NCI-H2107 (cell line): ENCODE measurements around the gene FER1L5.

ENCODE experiments used
- DNase-seq: peaks from one replicate; lab custom pipeline; 2025; lab: John Stamatoyannopoulos, UW

The FER1L5 gene

DNA sequence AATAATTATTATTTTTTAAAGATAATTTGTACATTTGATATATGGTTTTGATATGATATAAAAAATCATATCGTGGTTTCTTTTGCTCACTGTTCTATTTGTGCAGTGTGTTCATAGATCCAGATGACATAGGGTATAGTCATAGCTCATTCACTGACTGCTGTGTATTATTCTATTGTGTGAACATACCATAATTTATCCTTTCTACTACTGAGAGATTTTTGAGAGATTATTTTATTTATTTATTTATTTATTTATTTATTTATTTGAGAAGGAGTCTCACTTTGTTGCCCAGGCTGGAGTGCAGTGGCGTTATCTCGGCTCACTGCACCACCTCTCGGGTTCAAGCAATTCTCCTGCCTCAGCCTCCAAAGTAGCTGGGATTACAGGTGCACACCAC lies 39.0 kb downstream of the FER1L5 start:
- no peak for DNase-seq

DNA sequence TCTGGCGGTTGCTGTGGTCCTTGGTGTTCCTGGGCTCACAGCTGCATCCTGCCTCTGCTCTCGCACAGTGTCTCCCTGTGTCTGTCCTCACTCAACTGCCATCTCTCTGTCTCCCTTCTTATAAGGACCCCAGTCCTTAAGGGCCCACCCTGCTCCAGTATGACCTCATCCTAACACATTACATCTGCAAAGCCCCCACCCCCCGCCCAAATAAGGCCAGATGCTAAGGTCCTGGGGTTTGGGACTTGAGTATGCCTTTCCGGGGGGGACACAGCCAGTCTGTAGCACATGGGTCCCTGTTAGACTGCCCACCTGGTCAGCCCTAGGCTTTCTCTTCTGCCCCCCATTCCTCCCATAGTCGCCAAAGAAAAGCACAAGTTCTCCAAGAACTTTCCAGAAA lies 40.7 kb downstream of the FER1L5 start:
- no peak for DNase-seq

DNA sequence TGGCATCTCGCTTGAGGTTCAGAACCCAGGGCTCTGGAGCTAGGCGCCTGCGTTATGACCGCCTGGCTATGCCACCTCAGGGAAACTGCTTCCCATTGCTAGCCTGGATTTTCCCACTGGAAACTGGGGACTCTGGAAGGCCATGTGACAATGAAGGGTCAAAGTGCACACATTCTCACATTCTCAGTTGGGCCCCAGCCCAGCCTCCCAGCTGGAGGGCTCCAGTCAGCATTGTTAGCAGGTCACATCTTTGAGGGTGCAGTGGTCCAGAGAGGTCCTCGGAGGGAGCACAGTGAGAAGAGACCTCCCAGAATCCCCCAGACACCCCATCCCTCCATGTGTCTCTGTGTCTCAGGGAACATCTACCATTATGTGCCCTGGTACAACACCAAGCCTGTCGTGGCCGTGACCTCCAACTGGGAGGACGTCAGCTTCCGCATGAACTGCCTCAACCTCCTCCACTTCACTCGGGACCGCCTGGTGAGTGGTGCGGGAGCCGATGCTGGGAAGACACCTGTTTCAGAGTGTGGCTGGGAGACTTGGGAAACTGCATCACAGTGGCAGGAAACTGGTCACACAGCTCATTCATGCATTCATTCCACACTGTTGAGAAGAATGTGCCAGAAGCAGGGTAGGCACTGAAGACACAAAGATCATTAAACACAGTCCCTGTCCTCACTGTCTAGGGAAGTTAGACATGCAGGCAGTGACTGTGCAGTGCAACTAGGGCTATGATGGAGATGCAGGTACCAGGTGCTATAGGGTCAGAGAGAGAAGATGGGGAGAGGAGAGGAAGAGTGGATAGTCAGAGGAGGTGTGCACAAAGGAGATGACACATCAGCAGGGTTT lies 41.6 kb downstream of the FER1L5 start:
- no peak for DNase-seq

DNA sequence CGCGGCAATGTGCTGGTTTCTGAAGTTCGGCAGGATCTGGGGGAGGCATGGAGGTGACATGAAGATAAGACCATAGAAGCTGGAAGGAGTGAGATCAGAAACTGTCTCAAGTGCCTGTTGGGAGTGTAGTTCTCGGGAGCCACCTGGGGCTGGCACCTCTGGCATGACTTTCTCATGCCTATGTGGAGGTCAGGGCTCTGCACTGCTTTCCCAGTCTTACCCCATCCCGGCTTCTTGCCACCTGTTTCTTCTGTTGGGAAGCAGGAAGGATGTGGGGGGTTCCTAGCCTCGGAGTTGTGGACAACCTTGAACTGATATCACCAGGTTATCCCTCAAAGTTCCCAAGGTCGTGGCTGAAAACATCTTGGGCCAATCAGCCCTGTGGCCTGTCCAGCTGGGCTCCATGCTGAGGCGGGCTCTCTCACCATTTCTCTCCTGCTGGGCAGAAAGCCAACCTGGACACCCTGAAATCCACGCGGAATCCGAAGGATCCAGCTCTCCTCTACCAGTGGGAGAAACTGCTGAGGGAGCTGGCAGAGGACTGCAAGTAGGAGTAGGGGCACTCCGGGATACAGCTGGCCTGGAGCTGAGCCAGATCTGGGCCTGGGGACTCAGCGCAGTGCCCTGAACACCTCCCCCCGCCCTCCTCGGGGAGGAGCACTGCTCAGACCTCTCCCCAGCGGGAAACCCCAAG lies 42.5 kb downstream of the FER1L5 start:
- no peak for DNase-seq

DNA sequence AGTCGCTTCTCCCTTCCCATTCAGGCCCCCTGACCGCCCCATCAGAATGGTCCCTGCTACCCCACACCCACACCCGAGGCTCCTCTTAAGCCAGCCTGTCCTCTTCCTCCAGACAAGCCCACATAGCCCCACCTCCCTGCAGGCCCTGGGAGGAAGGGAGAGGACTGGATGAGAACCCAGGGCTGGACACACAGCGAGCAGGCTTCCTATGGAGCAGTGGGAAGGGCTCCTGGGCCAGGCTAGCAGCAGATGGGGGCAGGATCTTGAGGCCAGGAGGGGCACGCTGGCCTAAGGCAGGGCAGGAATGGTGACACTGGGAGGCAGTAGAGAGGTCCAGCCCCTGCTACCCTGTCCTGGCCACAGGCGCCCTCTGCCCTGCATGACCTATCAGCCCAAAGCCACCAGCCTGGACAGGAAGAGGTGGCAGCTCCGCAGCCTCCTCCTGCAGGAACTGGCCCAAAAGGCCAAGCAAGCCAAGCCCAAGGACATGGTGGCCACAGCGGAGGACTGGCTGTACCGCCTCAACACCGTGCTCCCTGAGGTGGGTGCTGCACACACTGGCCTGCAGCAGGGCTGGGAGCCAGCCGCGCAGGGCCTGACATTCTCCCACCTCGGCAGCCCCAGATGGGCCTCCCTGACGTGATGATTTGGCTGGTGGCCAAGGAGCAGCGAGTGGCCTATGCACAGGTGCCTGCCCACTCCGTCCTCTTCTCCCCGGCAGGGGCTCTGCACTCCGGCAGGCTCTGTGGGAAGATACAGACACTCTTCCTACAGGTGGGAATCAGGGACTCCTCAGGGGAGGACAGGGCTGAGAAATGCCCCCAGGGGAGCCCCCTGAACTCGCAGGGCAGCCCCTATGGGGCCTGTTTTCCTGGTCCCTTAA lies 43.3 kb downstream of the FER1L5 start:
- peak; percentile 5 for DNase-seq

DNA sequence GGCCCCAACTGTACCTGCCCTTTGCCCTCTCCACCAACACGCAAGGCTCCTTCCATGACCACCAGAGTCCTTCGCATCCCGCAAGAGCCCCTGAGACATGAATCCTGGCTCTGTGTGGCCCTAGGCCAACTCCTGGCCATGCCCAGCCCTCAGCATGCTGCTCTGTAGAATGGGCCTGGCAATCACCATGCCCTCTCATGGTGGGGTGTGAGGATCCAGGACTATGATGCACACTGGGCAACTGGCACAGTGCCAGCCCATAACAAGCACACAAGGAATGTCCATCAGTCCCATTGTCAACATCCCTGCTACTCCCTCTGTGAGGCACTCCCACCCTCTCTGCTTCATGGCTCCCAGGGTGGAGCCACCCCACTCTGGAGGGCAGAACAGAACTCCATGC lies 44.7 kb downstream of the FER1L5 start:
- no peak for DNase-seq

DNA sequence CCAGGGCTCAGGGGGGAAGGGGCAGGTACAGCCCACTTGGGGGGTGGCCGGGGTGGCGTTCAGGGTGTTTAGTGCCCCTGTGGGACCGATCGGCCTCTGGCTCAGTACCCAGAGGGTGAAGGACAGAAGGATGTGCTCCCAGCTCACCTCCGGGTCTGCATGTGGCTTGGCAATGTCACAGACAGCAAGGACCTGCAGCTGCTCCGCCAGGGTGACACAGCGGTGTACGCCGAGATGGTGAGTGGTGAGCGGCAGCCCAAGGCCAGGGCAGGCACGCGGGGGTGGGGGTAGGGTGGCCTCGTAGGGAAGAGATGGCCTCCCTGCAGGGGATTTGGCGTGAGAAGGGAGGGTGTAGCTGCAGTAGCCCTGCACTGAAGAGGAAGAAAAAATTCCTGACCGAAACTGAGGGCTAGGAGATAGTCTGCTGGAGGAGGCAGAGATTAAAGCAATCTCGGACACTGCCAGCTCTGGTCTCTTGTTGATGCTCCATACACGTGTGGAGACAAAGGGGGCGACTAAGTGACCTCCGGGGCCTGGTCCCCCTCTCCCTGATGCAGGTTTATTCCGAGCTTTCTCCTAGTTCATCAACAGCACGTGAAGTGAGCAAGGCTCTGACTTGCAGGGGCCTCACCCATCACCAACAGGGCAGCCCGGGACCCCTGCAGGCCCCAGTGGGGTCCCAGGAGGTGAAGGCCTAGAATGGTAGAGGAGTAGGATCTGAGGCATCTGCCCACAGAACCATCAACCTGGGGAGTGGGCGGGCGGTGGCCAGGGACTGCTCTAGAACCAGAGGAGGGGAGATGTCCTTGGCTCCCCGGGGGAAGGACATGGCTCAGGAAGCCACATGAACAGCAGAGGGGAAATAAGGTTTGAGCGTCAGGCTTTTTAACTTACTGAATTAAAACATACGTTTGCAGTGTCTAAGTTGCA lies 45.4 kb downstream of the FER1L5 start:
- no peak for DNase-seq

DNA sequence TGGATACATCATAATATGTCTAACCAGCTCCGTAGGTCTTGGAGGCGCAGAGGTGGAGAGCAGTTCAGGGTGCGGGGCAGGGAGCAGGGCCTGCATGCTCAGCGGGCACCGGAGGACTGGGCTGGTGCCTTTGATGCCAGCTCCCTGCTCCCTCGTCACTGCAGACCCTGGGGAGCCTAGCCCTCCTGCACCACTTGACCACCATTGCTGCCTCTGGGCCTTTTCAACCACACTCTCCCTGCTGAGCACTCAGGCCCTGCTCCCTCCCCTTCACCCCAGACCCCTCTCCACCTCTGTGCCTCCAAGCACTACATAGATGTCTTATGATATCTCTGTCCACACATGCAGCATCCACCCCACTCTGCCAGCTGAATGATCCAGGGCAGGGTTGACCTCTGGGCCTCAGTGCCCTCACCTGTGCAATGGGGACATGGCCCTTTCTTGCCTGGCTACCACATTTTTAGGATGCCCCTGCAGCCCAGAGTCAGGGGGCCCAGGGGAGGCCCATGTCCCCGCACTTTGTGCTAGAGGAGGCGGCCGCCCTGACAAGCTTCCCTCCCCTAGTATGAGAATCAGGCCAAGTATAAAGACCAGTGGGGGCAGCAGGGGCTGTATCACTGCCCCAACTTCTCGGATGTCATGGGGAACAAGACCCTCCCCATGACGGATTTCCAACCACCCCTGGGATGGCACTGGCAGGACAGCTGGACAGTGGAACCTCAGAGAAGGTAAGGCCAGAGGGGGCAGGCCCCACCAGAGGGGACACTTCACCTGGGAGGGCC lies 46.3 kb downstream of the FER1L5 start:
- DNase-seq, result no peak

DNA sequence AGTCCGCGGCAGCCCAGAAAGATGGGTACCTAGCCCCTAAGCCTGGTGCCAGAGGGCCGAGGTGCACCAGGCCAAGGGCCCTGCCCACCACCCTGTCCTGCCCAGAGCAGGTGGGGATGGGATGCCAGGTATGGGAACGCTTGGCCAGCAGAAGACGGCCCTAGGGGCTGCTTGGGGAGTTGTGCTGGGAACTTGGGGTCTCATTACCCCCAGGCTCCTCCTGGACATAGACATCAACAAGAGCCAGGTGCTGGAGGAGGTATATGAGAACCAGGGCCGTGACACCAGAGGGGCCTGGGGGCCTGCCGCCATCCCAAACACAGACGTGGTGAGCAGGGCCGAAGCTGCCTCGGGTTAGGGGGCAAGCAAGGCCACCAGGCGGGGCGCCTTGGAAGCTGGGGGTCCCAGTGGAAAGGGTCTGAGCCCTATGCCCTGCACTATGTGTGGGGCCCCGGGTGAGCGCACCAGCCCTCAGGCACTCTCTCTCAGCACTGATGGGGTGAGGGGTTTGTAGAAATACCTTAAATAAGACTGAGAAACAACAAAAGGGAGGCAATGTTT lies 46.9 kb downstream of the FER1L5 start:
- no peak for DNase-seq

DNA sequence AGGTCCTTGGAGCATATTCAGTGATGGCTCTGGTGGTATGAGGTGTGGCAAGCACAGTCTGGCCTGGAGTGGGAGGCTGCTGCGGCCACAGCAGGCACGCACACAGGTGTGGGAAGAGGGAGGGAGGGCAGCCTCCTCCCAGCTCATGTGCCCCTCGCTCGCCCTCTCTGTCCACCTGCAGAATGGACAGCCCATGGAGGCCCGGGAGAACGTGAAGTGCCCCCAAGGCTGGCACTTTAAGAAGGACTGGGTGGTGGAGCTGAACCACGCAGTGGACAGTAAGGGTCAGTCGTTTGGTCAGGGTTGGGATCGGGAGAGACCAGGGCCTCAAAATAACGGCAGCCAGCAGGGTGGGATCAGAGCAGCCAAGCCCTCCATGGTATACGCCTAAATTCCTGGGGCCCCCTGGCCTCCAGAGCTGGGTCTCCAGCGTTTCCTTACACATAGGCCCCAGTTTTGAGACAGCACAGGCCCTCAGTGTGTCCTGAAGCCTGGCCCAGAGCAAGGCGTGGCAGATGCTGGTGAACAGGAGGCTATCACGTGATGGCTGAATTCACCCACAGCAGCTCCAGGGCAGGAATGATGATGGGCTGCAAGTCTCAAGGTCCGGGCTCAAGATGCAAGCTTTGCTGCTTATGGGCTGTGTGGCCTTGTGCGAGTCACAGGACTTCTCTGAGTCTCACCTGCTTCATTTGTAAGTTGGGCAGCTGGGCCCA lies 47.9 kb downstream of the FER1L5 start:
- DNase-seq, result no peak

DNA sequence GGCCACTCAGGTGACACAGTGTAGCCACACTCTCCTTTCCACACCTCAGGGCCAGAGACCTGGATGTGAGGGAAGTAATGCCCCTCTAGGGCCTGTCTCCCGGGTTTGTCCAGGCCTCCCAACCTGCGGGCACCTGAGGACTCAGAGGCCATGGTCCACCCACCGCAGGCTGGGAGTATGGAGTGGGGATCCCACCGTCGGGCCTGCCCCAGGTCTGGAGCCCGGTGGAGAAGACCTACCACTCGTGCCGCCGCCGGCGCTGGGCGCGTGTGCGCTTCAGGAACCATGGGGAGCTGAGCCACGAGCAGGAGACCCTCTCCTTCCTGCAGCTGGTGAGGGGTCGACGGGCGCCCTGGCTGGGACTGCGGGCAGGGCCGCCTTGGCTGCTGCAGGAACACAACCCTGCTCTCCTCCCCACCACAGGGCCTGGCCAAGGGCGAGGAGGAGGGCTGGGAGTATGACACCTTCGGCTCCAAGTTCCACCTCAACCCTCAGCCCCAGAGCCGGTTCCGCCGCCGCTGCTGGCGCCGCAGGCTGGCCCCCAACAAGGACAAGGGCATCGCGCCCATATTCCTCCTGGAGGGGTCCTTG lies 48.6 kb downstream of the FER1L5 start:
- DNase-seq, result no peak

DNA sequence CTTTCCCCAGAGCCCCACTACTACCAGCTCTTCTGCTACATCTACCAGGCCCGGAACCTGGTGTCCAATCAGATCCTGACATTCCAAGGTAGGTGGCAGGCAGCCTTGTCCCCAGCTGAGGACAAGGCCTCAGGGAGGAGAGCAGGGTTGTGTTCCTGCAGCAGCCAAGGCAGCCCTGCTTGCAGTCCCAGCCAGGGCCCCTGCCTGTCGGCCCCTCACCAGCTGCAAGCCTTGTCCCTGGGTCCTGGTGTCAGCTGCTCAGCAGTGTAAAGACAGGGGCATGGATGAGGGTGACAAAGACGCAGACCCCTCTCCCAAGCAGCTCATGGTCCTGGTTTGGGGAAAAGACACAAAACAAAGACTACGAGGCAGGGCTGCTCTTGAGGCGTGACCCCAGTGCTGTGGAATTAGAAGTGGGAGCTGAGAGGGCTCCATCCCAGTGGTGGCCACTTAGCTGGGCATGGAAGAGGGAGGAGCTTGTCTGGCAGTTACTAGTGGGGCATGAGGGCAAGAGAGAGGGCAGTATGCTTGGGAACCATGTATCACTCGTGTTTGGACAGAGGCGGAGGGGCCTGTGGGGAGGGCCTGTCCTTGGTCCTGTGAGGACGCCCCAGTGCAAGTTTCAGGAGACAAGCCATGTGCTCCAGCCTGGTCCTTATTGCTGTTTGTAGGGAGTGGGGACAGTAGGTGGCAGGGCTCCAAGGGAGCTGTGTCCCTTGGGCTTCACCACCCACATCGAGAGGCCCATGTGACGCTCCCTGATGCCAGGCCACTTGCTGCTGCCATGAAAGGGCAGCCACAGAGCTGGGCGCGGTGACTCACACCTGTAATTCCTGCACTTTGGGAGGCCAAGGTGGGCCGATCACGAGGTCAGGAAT lies 49.8 kb downstream of the FER1L5 start:
- no peak for DNase-seq

DNA sequence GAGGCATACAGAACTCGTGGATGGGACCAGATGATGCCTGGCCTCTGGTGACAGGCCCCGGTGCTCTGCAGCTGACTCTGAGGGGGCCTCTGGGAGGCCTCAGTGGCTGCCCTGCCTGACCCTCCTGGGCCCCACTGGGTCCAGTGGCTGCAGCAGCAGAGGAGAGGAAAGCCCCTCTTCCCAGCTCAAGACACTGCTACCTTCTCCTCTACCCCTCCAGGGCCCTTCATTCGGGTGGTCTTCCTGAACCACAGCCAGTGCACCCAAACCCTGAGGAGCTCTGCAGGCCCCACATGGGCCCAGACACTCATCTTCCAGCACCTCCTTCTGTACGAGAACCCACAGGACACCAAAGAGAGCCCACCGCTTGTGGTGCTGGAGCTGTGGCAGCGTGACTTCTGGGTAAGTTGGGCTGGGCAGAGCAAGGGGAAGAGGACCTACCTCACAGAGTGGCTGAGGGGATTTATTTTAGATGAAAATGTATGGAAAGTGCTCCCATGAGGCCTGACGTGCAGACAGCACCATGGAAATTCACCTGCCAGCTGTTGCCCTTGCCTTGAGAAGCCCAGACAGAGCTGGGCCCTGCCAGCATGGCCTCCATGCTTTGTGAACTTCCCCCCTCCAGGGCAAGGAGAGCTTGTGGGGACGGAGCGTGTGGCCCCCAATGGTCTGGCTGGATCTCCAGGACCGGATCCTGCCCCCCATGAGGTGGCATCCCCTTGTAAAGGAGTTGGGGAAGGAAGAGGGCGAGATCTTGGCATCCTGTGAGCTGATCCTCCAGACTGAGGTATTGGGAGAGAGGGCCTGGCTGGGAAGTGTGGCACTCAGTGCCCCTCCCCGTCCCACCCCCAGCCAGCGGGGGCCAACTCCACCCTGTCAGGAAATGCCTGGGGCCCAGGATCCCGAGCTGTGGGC lies 51.0 kb downstream of the FER1L5 start:
- DNase-seq, result no peak

DNA sequence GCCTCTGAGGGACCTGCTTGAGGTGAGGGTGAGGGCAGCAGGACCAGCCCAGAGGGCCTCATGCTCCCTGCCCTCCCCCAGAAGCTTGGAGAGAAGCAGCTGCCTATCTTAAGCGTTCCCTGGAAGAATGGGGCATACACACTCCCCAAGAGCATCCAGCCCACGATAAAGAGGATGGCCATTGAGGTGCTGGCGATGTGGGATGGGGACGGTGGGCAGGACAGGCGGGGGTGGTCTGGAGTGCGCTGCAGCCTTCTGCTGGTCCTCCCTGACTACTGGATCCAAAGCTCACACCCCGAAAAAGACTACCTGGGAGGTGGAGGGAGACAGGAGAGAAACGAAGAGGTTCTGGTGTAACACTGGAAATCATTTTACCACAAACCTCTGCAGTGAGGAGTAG lies 51.7 kb downstream of the FER1L5 start:
- no peak for DNase-seq

DNA sequence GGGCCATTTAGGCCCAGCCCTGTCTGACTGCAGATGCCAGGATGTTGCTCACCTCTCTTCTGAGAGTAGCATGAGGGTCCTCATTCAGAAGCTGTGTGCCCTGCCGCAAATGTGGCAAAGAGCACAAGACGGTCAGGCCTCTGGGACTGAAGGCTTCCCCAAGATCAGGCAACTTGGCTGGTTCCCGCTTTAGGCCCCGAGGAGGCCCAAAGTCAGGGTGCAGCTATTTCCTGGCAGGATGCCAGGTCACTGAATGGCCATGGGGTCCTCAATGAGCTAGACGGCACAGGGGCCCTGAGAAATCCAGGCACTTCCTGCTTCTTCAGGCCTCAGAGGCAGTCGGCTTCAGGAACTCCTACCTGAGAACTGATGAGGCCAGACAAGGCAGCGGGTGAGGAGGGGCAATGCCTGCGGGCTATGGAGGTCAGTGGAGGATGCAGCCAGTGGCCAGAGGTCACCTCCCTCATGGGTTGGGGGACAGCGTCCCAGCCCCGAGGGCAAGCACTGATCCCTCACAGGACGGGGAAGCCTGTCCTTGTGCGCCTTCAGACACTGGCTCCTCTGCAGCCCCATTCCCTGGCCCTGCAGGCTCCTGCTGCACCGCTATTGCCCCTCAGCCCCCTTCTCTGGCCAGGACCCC lies 52.4 kb downstream of the FER1L5 start:
- no peak for DNase-seq

DNA sequence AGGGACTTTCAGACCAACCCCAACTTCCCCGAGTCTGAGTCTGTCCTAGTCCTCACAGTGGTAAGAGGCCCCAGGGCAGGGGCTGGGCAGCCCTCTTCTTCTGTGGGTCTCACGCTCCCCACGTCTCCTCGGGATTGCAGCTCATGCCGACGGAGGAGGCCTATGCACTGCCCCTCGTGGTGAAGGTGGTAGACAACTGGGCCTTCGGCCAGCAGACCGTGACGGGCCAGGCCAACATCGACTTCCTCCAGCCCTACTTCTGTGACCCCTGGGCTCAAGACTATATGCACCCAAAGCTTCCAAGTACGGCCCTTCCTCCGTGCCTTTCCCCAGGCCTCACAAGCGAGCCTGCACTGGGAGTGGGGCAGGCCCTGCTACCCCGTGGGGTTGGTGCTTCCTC lies 53.0 kb downstream of the FER1L5 start:
- no peak for DNase-seq

DNA sequence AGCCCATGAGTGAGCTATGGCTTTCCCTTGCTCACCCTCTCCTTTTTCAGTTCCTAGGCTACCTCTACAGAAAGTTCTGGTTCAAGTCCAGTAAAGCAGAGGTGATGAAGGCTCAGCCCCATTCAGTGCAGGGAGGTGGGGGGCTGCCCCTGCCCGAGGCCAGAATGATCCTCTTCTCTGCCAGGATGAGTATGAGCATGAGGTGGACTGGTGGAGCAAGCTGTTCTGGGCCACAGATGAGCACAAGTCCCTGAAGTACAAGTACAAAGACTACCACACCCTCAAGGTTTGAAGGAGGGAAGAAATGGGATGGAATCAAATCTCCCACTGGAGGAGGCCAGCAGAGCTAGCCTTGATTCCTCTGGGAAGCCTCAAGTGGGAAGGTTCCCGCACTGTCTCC lies 54.9 kb downstream of the FER1L5 start:
- DNase-seq, result no peak
